Ishikawa (cell line): ENCODE results near the gene CLTCL1.

Experiments
- EGR1 ChIP-seq: IDR thresholded peaks from 2 replicates; pipeline ENCODE4 v1.6.1; 2012
- EP300 ChIP-seq: IDR thresholded peaks from 2 replicates; pipeline ENCODE4 v1.6.1; 2012; ENCODE audit warnings: borderline replicate concordance
- FOXM1 ChIP-seq: IDR thresholded peaks from 2 replicates; pipeline ENCODE4 v1.6.1; 2012; ENCODE audit warnings: low read depth, borderline replicate concordance
- RAD21 ChIP-seq: IDR thresholded peaks from 2 replicates; pipeline ENCODE4 v1.6.1; 2012; ENCODE audit warnings: low read depth
- REST ChIP-seq: IDR thresholded peaks from 2 replicates; pipeline ENCODE4 v1.6.1; 2012; ENCODE audit warnings: low read depth, mild to moderate bottlenecking
- TAF1 ChIP-seq: IDR thresholded peaks from 2 replicates; pipeline ENCODE4 v1.6.1; 2012; ENCODE audit warnings: low read depth, mild to moderate bottlenecking
- USF1 ChIP-seq: IDR thresholded peaks from 2 replicates; pipeline ENCODE4 v1.6.1; 2012
- YY1 ChIP-seq: IDR thresholded peaks from 2 replicates; pipeline ENCODE4 v1.6.1; 2012; ENCODE audit warnings: low read depth
- ZBTB7A ChIP-seq: IDR thresholded peaks from 2 replicates; pipeline ENCODE4 v1.6.1; 2012; ENCODE audit warnings: low read depth
- TF ChIP-seq, protein P1 (sequence below): IDR thresholded peaks from 2 replicates; pipeline ENCODE4 v1.6.1; 2012

GRCh38 chr22:19180234-19180633, 111.3 kb downstream of the CLTCL1 start:
- TF ChIP-seq ZBTB7A (no peak), YY1 (no peak), REST (no peak), RAD21 (no peak), EGR1 (no peak), EP300 (no peak), TAF1 (no peak), FOXM1 (no peak), USF1 (no peak)
- TF ChIP-seq, protein P1, sequence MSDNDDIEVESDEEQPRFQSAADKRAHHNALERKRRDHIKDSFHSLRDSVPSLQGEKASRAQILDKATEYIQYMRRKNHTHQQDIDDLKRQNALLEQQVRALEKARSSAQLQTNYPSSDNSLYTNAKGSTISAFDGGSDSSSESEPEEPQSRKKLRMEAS: no peak
